Fibroblast of lung (primary cell): ENCODE data around the gene SLC25A12.

Source experiments
- CTCF ChIP-seq, 2 donors: IDR thresholded peaks in 1 of 2; conservative IDR thresholded peaks in 1 of 2; 1 replicate in 1 of 2; 2 replicates in 1 of 2; pipeline ENCODE4 v1.5.1; 2011 to 2012; ENCODE audit warnings: low read length in 2 of 2, control low read depth in 1 of 2, inconsistent platforms in 1 of 2, low read depth in 1 of 2, mild to moderate bottlenecking in 1 of 2
- EZH2 ChIP-seq: IDR thresholded peaks from 2 replicates; pipeline ENCODE4 v1.5.1; 2012; ENCODE audit warnings: low read length, control low read depth, mild to moderate bottlenecking; ENCODE audit errors: missing control alignments

GRCh38 chr2:171789956-171790355 is 104.1 kb downstream of the SLC25A12 start:
- TF ChIP-seq CTCF (conservative IDR thresholded peaks at IDR 0.05 in 1 of 2, IDR thresholded peaks at IDR 0.05 in 1 of 2; ENCODE audit: low read depth in 1 of 2, low read length in 2 of 2) (no peak), EZH2 (no peak)
